Skeletal muscle tissue (tissue), 4 donors: ENCODE results near the gene VAV1. TPM values are rescaled to one million over a fixed set of nuclear protein-coding genes. Genes with fewer than 3 reads are reported as not detected.
A peak's percentile ranks its signal among the peaks of the same experiment; 100 is the strongest.
"Not testable (repeated sequence)": the region's sequence is repeated elsewhere in the genome, so short reads cannot be mapped to it uniquely, and the experiment has no call there.

Source experiments
- H3K27ac ChIP-seq: one replicate; pipeline ENCODE4 v1.7.0; 2013; ENCODE audit warnings: mild to moderate bottlenecking, low read depth, low read length, inconsistent platforms
- H3K27me3 ChIP-seq, 3 donors: one replicate each; pipeline ENCODE4 v1.7.0; 2013; ENCODE audit warnings: low read length in 3 of 3; ENCODE audit not compliant: control insufficient read depth in 3 of 3, insufficient read depth in 3 of 3
- H3K36me3 ChIP-seq, 3 donors: one replicate each; pipeline ENCODE4 v1.7.0; 2013; ENCODE audit warnings: low read length in 3 of 3; ENCODE audit not compliant: control insufficient read depth in 3 of 3, insufficient read depth in 3 of 3
- H3K4me1 ChIP-seq, 3 donors: one replicate each; pipeline ENCODE4 v1.7.0; 2013; ENCODE audit warnings: low read length in 3 of 3, mild to moderate bottlenecking in 3 of 3; ENCODE audit not compliant: control insufficient read depth in 3 of 3, insufficient read depth in 3 of 3
- H3K4me3 ChIP-seq, 3 donors: one replicate each; pipeline ENCODE4 v1.7.0; 2013; ENCODE audit warnings: low read length in 3 of 3
- H3K9ac ChIP-seq, 3 donors: one replicate each; pipeline ENCODE4 v1.7.0; 2013; ENCODE audit warnings: low read length in 3 of 3, mild to moderate bottlenecking in 3 of 3, moderate library complexity in 2 of 3, low read depth in 1 of 3
- H3K9me3 ChIP-seq, 3 donors: one replicate each; pipeline ENCODE4 v1.7.0; 2013; ENCODE audit warnings: low read length in 3 of 3; ENCODE audit not compliant: control insufficient read depth in 3 of 3
- total RNA-seq: library from RNA; depleted of rRNA; stranded (reverse); fragments of >200 nt; gene quantifications from one replicate; pipeline ENCODE4 v1.2.3, GENCODE V29; 2014
- donor health status: Osteomylitis.

VAV1 gene
- total RNA-seq, 1 donor from 2014 or later, result 4.7 TPM

- Histone ChIP-seq H3K9me3 (no peaks in the 10 kb centered on the region), H3K4me3 (peak overlapping the region; percentile 51 to 63 (median 54)), H3K9ac (peak overlapping the region; percentile 58 to 78 (median 73)), H3K27me3 (no peaks in the 10 kb centered on the region), H3K36me3 (peaks cover 51 to 65% (median 56%) of the 10 kb centered on the region in 3 donors), H3K27ac (peak overlapping the region; percentile 80), H3K4me1 (peaks cover 43 to 60% (median 53%) of the 10 kb centered on the region in 3 donors)
These were observed 27.9 kb upstream of the VAV1 start for GRCh38 chr19:6744381-6745301.

DNA sequence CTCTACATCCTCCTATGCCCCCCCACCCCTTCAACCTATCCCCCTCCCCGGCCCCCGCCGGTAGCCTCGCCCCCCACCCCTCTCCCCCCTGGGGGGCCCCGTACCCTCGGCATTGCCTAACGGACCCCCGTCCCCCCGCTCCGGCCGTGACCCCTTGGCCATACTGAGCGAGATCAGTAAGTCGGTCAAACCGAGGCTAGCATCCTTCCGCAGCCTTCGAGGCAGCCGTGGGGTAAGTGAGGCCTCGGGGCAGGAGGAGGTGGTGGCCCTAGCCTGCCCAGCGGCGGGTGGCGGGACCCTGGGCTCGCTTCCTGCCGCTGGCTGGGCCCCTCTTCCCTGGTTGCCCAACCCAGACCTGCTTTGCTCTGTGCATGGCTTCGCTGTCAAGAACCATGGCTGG lies 26.5 kb upstream of the VAV1 start:
- no peak overlapping the region for H3K27ac ChIP-seq
- H3K27me3 ChIP-seq, result no peaks in the 10 kb centered on the region
- H3K36me3 ChIP-seq, result peaks cover 62 to 75% (median 67%) of the 10 kb centered on the region in 3 donors
- H3K4me3 ChIP-seq, result no peak overlapping the region
- peaks cover 42 to 58% (median 52%) of the 10 kb centered on the region in 3 donors for H3K4me1 ChIP-seq
- H3K9ac ChIP-seq, result peak overlapping the region in 1 of 3 donors; percentile 45
- H3K9me3 ChIP-seq, result no peaks in the 10 kb centered on the region

DNA sequence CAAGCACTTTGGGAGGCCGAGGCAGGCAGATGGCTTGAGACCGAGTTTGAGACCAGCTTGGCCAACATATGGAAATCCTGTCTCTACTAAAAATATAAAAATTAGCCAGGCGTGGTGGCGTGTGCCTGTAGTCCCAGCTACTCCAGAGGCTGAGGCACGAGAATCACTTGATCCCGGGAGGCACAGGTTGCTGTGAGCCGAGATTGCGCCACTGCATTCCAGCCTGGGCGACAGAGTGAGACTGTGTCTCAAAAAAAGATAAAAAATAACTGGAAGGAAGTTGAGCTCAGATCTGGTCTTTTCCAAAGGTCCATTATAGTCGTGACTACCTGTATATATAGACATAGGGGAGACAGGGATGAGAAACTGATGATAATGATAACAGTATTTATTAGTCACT lies 24.0 kb upstream of the VAV1 start:
- Histone ChIP-seq H3K36me3 (peaks cover 62 to 72% (median 71%) of the 10 kb centered on the region in 3 donors), H3K4me1 (peaks cover 33 to 48% (median 41%) of the 10 kb centered on the region in 3 donors), H3K27ac (peak overlapping the region; percentile 45), H3K4me3 (peak overlapping the region in 1 of 3 donors; percentile 35)
- H3K27me3 ChIP-seq, H3K9ac ChIP-seq, H3K9me3 ChIP-seq: not testable (repeated sequence)

DNA sequence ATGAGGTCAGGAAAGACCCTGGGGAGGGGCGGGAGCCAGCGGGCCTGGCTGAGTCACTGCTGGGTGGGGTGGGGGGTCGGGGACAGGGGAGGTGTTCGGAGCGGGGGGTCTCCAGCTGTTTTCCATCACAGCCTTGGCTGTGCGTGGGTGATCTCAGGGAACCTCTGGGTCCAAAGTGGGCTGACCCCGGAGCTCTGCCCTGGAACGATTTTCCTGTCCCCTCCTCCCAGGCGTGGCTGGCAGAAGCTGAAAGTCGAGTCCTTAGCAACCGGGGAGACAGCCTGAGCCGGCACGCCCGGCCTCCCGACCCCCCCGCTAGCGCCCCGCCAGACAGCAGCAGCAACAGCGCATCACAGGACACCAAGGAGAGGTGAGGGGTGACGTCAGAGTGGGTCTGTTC lies 22.4 kb upstream of the VAV1 start:
- no peak overlapping the region for H3K4me3 ChIP-seq
- peaks cover 21 to 34% (median 28%) of the 10 kb centered on the region in 3 donors for H3K4me1 ChIP-seq

DNA sequence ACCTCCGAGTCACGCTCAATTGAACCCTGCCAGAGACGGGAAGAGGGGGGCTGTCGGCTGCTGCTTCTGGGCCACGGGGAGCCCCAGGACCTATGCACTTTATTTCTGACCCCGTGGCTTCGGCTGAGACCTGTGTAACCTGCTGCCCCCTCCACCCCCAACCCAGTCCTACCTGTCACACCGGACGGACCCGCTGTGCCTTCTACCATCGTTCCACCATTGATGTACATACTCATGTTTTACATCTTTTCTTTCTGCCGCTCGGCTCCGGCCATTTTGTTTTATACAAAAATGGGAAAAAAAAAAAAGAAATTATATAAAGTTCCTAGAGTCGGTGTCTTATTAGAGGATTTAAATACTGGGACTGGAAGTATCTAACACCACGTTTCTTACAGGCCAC lies 21.3 kb upstream of the VAV1 start:
- no peak overlapping the region for H3K9ac ChIP-seq
- peaks cover 45 to 60% (median 53%) of the 10 kb centered on the region in 3 donors for H3K36me3 ChIP-seq
- H3K4me3 ChIP-seq, result no peak overlapping the region
- no peak overlapping the region for H3K27ac ChIP-seq
- no peaks in the 10 kb centered on the region for H3K27me3 ChIP-seq
- peaks cover 15 to 26% (median 19%) of the 10 kb centered on the region in 3 donors for H3K4me1 ChIP-seq
- no peaks in the 10 kb centered on the region for H3K9me3 ChIP-seq

More for the DNA sequence above, 22.4 kb upstream of the VAV1 start:
- peaks cover 52 to 67% (median 59%) of the 10 kb centered on the region in 3 donors for H3K36me3 ChIP-seq
- no peaks in the 10 kb centered on the region for H3K9me3 ChIP-seq
- H3K27ac ChIP-seq, result peak overlapping the region; percentile 40
- no peaks in the 10 kb centered on the region for H3K27me3 ChIP-seq
- no peak overlapping the region for H3K9ac ChIP-seq

GRCh38 chr19:6752256-6753177 lies 20.0 kb upstream of the VAV1 start:
- Histone ChIP-seq H3K9ac (peak overlapping the region in 2 of 3 donors; percentile 33 to 75), H3K4me1 (peaks cover 12 to 24% (median 13%) of the 10 kb centered on the region in 3 donors), H3K4me3 (peak overlapping the region; percentile 56 to 69 (median 65)), H3K27me3 (no peaks in the 10 kb centered on the region), H3K36me3 (peaks cover 34 to 47% (median 42%) of the 10 kb centered on the region in 3 donors), H3K9me3 (no peaks in the 10 kb centered on the region), H3K27ac (peak overlapping the region; percentile 56)

DNA sequence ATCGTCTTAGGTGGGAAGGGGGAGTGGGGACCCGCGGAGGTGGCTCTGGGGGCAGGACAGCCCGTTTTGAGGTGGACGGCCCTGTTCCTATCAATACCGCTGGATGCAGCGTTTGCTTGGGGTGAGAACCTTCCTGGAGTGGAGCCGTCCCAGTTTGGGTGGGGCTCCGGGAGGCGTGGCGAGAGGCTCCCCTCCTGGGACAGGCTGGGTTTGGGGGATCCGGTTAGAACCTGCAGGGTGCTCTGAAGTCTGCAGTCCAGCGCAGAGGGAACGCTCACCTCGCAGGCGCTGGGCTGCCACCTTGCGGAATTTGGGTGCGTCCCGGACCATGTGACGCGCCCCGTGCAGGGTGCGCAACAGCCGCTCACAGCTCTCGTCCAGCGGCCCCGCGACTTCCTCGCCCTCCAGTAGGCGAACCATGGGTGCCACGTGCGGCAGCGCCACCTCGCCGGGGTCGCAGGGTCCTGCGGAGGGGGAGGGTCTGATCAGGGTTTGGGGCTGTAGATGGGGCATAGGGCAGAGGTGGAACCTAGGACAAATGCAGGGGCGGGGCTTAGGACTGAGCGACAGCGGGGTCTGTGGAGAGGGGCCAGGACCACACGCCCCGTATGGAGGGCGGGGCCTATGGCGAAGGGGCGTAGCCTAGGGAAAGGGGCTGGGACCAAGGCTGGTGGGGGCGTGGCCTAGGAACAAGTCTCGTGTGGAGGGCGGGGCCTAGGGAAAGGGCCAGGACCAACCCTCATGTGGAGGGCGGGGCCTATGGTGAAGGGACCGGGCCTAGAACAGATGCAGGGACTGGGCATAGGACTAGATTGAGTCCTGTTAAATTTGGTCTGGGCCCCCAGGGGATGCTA lies 19.1 kb upstream of the VAV1 start:
- Histone ChIP-seq H3K27me3 (no peaks in the 10 kb centered on the region), H3K9me3 (no peaks in the 10 kb centered on the region), H3K36me3 (peaks cover 34 to 40% (median 37%) of the 10 kb centered on the region in 3 donors), H3K27ac (peak overlapping the region; percentile 56), H3K4me3 (peak overlapping the region; percentile 56 to 69 (median 65)), H3K4me1 (peaks cover 10 to 18% (median 13%) of the 10 kb centered on the region in 3 donors), H3K9ac (peak overlapping the region in 2 of 3 donors; percentile 33 to 75)

- Histone ChIP-seq H3K9me3 (no peaks in the 10 kb centered on the region), H3K27ac (no peak overlapping the region), H3K4me3 (no peak overlapping the region), H3K4me1 (peaks cover 10 to 16% (median 11%) of the 10 kb centered on the region in 3 donors), H3K36me3 (peaks cover 29 to 32% (median 32%) of the 10 kb centered on the region in 3 donors), H3K27me3 (no peaks in the 10 kb centered on the region), H3K9ac (no peak overlapping the region)
These were observed 18.4 kb upstream of the VAV1 start for GRCh38 chr19:6754136-6754535.
